Measurements from ENCODE around the gene LCNL1.

DNA sequence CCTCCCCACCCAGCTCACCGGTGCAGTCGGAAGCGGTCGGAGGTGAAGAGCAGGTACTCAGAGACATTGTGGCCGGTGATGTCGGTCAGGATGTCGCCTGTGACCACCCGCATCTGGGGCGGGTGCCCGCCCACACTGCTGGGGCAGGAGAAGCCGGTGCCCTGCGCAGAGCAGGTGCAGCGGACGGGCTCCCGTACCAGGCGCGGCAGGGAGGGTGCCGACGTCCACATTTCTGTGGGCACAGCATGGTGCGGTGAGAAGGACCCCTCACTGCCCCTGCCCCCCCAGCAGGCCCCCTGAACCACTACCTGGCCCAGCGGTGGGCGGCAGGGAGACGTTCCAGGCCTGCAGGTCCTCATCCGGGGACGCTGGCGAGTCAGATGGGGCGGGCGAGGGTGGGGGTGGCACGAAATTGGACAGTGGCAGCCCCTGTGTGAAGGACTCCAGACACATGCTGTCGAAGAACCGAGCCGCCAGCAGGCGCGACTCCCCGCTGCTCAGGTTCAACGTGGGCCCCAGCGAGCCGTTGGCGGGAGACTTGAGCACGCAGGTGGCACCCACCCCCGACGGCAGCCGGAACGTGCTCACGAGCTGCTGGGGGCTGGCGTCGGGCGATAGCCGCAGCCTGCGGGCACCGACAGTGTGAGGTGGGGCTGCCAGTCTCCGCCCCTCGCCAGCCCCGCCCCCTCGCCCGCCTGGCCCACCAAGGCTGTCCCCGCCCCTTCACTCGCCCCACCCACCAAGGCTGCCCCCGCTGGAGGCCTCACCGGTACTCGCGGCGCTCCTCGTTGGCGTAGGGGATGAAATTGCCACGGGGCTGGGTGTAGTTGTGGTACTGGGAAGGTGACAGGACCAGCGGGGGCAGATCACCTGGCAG lies 30.1 kb downstream of the LCNL1 start:
- TF ChIP-seq, protein P1, sequence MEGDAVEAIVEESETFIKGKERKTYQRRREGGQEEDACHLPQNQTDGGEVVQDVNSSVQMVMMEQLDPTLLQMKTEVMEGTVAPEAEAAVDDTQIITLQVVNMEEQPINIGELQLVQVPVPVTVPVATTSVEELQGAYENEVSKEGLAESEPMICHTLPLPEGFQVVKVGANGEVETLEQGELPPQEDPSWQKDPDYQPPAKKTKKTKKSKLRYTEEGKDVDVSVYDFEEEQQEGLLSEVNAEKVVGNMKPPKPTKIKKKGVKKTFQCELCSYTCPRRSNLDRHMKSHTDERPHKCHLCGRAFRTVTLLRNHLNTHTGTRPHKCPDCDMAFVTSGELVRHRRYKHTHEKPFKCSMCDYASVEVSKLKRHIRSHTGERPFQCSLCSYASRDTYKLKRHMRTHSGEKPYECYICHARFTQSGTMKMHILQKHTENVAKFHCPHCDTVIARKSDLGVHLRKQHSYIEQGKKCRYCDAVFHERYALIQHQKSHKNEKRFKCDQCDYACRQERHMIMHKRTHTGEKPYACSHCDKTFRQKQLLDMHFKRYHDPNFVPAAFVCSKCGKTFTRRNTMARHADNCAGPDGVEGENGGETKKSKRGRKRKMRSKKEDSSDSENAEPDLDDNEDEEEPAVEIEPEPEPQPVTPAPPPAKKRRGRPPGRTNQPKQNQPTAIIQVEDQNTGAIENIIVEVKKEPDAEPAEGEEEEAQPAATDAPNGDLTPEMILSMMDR (conservative IDR thresholded peaks at IDR 0.05 in 1 of 2, IDR thresholded peaks at IDR 0.05 in 1 of 2; ENCODE audit: extremely low read depth in 1 of 2, insufficient read depth in 1 of 2, low read depth in 1 of 2, low read length in 2 of 2), result no peak
- no peak for TF ChIP-seq EZH2 (IDR thresholded peaks at IDR 0.05; ENCODE audit: borderline replicate concordance, low read length)

Data from mammary epithelial cell (primary cell).